Breast epithelium (tissue), 4 donors: ENCODE data around the gene DNAJC21. TPM values are rescaled to one million over a fixed set of nuclear protein-coding genes. Genes with fewer than 3 reads are reported as not detected.

Experiments
- DNase-seq, 2 donors: peaks; one replicate each; pipeline ENCODE4 v3.0.0-alpha.2; 2019; ENCODE audit warnings: low spot score in 2 of 2
- H3K27ac ChIP-seq, 2 donors: fragments of 200-600 bp; sonication (generic) in 1 of 2; one replicate each; pipeline ENCODE4 v1.5.1; 2016 to 2019; ENCODE audit warnings: mild to moderate bottlenecking in 1 of 2
- H3K27me3 ChIP-seq, 2 donors: fragments of 200-600 bp; sonication (generic) in 1 of 2; one replicate each; pipeline versions ENCODE4 v1.5.1 to v1.6.0; 2017 to 2019; ENCODE audit warnings: control low read depth in 1 of 2, mild to moderate bottlenecking in 1 of 2
- H3K36me3 ChIP-seq: fragments of 200-600 bp; one replicate; pipeline ENCODE4 v1.5.1; 2019
- H3K4me1 ChIP-seq, 2 donors: fragments of 200-600 bp; sonication (generic); one replicate each; pipeline ENCODE4 v1.5.1; 2016 to 2019; ENCODE audit warnings: control low read depth in 1 of 2
- H3K4me3 ChIP-seq, 3 donors: fragments of 200-600 bp; sonication (generic); 1 replicate in 2 of 3; 2 replicates in 1 of 3; pipeline ENCODE4 v1.5.1; 2016 to 2019; ENCODE audit warnings: mild to moderate bottlenecking in 3 of 3, moderate library complexity in 2 of 3
- H3K9me3 ChIP-seq, 2 donors: fragments of 200-600 bp; sonication (generic) in 1 of 2; one replicate each; pipeline ENCODE4 v1.5.1; 2016 to 2019; ENCODE audit warnings: control low read depth in 1 of 2
- CTCF ChIP-seq, 3 donors: fragments of 450-650 bp; IDR thresholded peaks; one replicate each; pipeline ENCODE4 v1.5.1; 2016 to 2017; ENCODE audit warnings: antibody characterized with exemption in 3 of 3, mild to moderate bottlenecking in 3 of 3, moderate library complexity in 3 of 3
- POLR2A ChIP-seq: fragments of 450-650 bp; IDR thresholded peaks from one replicate; pipeline ENCODE4 v1.6.1; 2016; ENCODE audit warnings: antibody characterized with exemption, mild to moderate bottlenecking, moderate library complexity
- POLR2AphosphoS5 ChIP-seq, 3 donors: sonication (generic); formaldehyde crosslinking; IDR thresholded peaks; one replicate each; pipeline ENCODE4 v1.6.1; 2017; ENCODE audit warnings: antibody characterized with exemption in 3 of 3
- intact Hi-C: fragments of 100-400 bp; cut with DNase I; formaldehyde crosslinking; loops from one replicate; pipeline ENCODE4 v1.15.1; 2023; ENCODE audit warnings: low total_unique reads
- total RNA-seq, 3 donors: library from RNA; depleted of rRNA; stranded (reverse); fragments of >200 nt; gene quantifications; one replicate each; pipeline ENCODE4 v1.1.0, GENCODE V29; 2016

The DNAJC21 gene
- total RNA-seq, 3 donors from 2014 or later: 33.8 to 39.8 (median 36.9) TPM

- Histone ChIP-seq H3K9me3 (no peaks in the 10 kb centered on the region), H3K4me3 (no peak overlapping the region), H3K27me3 (no peaks in the 10 kb centered on the region), H3K36me3 (no peaks in the 10 kb centered on the region), H3K4me1 (no peaks in the 10 kb centered on the region), H3K27ac (no peak overlapping the region)
- no peak for DNase-seq
- intact Hi-C loops: no loop called here
- TF ChIP-seq POLR2AphosphoS5 (IDR thresholded peaks at IDR 0.05) (no peak), POLR2A (no peak), CTCF (IDR thresholded peaks at IDR 0.05) (no peak)
Observed at GRCh38 chr5:34932947-34933346, 3.6 kb downstream of the DNAJC21 start.

DNA sequence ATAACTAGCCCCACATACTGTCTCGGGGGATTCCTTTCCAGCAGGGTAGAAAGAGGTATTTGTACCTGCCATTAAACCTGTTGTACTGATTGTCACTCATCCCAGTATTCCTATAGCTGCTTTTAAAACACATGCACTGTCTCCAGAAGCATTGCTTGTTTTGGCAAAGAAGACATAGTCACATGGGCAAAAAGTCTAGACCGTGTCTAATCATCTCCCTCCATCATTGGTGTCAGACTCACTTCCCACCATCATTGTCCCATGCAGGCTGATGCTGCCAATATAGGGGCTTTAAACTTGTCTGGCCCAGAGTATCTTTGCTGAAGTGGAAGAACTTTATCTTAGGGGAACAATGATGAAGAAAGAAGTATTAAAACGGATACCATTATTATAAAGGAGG lies 12.6 kb downstream of the DNAJC21 start:
- DNase-seq: no peak
- Histone ChIP-seq H3K27ac (no peak overlapping the region), H3K9me3 (no peaks in the 10 kb centered on the region), H3K4me1 (no peaks in the 10 kb centered on the region), H3K27me3 (no peaks in the 10 kb centered on the region), H3K4me3 (no peak overlapping the region), H3K36me3 (no peaks in the 10 kb centered on the region)
- intact Hi-C loops: no loop called here
- TF ChIP-seq POLR2AphosphoS5 (IDR thresholded peaks at IDR 0.05) (no peak), CTCF (IDR thresholded peaks at IDR 0.05) (no peak), POLR2A (no peak)

DNA sequence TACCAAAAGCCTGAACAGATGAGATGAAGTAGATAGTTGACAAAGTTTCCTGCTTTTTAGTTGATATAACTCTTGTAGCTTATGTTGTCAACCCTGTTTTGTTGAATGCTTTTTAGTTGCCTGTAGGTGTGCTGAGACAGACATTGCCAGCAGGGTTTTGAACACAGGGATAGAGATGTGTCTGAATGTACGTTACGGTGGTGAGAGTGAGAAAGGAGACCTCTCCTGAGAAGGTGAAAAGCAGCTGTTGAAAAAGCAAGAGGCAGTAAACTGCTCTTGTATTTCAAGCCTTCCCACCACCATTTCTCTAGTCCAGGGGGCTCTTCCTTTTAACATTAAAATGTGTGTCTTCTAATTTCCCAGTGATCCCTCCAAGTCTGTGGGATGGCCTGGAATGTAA lies 14.7 kb downstream of the DNAJC21 start:
- Histone ChIP-seq H3K9me3 (no peaks in the 10 kb centered on the region), H3K27me3 (no peaks in the 10 kb centered on the region), H3K4me3 (no peak overlapping the region), H3K27ac (no peak overlapping the region), H3K4me1 (no peaks in the 10 kb centered on the region), H3K36me3 (no peaks in the 10 kb centered on the region)
- no peak for DNase-seq
- intact Hi-C loops: no loop called here
- TF ChIP-seq CTCF (IDR thresholded peaks at IDR 0.05) (no peak), POLR2AphosphoS5 (IDR thresholded peaks at IDR 0.05) (no peak), POLR2A (no peak)

GRCh38 chr5:34944460-34945047 lies 15.2 kb downstream of the DNAJC21 start:
- DNase-seq: no peak
- intact Hi-C loops: no loop called here
- Histone ChIP-seq H3K27ac (no peak overlapping the region), H3K4me1 (no peaks in the 10 kb centered on the region), H3K36me3 (no peaks in the 10 kb centered on the region), H3K4me3 (no peak overlapping the region), H3K27me3 (no peaks in the 10 kb centered on the region), H3K9me3 (no peaks in the 10 kb centered on the region)
- TF ChIP-seq POLR2AphosphoS5 (IDR thresholded peaks at IDR 0.05) (no peak), CTCF (IDR thresholded peaks at IDR 0.05) (no peak), POLR2A (no peak)

- Histone ChIP-seq H3K9me3 (no peaks in the 10 kb centered on the region), H3K27me3 (no peaks in the 10 kb centered on the region), H3K27ac (no peak overlapping the region), H3K36me3 (no peaks in the 10 kb centered on the region), H3K4me1 (no peaks in the 10 kb centered on the region), H3K4me3 (no peak overlapping the region)
- TF ChIP-seq POLR2AphosphoS5 (IDR thresholded peaks at IDR 0.05) (no peak), CTCF (IDR thresholded peaks at IDR 0.05) (no peak), POLR2A (no peak)
- no peak for DNase-seq
- intact Hi-C loops: no loop called here
Observed at GRCh38 chr5:34957321-34957720, 28.0 kb downstream of the DNAJC21 start.
